Measurements from ENCODE around the gene MRAS.

Gene MRAS

DNA sequence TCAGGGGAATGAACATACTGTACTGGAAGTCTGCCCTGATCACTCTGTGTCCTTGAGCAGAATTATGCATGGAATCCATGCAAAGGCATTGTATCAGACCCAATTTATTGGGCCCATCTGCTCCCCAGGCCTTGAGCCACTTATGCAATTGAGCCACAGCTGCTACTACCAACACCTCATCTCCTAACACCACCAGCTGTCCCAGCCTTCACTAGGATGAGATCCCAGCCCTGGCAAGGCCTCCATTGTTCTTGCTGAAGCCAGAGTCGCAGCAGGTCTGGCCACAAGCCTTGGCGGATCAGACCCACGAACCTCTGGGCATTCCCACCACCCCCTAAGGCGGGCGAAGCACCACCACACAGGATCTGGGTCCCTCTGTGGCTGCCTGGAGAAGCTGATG is 9.6 kb upstream of the MRAS start:
- in situ Hi-C loops (cut with MboI; ENCODE audit: low sequenced_read_pairs), result no loop called here

GRCh38 chr3:138340511-138340910 is 7.9 kb upstream of the MRAS start:
- in situ Hi-C loops (cut with MboI; ENCODE audit: low sequenced_read_pairs), result no loop called here

- in situ Hi-C loops (cut with MboI; ENCODE audit: low sequenced_read_pairs), result no loop called here
Observed at GRCh38 chr3:138344754-138345153, 3.6 kb upstream of the MRAS start.

DNA sequence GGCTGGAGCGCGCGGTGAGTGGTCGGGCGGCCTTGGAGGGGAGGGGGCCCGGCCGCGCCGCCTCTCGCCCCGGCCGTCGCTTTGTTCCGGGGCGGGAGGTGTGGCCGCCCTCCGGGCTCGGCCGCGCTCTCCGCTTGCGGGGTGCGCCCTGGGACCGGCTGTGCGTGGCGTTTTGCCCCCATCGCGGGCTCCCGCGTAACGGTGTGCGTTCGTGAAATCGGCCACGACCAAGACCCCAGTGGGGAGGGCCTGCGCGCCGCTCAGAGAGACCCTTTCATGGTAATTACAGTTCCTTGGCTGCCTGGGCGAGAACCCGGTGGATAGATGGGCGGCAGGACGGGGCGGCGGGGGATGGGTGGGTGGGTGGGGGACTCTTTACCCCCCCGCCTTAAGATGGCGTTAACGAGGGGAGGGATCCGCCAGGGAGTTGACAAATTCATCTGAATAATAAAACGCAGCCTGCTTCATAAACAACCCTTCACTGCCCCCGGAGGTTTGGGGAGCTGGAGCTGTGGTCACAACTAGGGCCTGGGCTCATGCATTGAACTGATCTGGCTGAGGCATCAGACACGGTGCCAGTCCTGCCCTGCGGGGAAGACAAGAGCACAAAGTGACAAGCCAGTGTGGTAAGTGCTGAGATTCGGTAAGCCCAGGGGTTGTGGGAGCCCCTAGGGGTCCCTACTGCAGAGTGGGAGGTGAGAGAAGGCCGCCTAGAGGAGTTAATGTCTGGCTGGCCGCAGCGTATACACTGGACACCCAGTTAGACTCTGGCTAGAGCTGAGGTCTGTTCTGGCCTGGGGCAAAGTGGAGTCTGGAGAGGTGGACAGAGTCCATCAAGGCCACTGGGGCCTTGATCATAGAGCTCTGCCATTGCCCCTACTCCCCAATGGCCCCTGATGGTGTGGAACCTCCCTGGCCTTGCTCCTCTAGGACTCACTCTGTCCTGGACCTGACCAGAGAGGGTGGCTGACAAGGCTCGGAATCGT is 668 bp downstream of the MRAS start:
- in situ Hi-C loops (cut with MboI; ENCODE audit: low sequenced_read_pairs), result no loop called here

DNA sequence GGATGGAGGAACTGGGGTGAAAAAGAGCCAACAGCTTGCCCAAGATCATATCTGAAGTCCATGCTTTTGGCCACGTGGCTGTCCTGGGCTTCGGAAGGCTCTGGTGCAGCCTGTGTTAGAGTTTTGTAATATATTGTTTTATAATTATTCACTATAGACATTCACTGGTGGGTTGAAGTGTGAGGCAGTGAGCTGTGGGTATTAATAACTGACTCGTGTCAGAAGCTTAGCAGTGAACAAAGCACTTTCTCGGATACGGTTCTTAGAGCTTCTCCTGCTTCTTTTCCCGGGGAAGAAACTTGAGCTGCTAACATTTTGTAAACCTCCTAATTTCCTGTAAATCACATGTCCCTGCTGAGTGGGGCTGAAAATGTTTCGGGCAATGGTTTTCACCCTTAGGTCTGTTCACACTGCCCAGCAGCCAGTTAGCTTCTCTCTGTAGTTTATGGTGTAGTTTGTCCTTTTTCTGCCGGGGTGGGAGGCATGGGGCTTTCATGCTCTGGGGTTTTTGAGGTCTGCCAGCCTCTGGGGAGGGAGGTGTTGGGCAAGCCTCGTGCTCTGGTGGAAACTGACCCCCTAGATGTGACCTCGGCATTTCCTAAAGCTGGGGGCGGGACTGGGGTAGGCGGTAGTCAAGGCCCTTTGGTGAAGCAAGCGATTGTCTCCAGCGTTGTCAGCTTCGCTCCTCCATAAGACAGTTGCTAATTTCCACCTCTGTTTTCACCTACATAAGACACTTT is 1.7 kb downstream of the MRAS start:
- in situ Hi-C loops (cut with MboI; ENCODE audit: low sequenced_read_pairs), result no loop called here

DNA sequence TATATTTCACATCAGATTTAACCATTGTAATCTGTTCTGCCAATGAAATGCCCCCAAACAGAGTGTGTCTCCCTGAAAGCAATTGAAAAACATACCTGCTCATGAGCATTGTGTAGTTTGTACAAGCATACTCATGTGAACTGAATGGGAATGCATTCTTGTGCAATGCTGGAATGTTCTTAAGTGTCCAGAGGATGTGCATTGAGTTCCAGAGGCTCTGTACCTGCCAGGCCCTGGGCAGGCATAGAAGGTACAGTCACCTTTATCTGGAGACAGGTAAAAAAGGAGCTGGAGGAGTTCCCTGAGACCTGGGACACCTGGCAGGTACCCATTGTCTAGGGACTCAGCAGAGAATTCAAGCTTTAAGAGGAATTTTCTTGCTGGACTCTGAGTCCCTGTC is 2.8 kb downstream of the MRAS start:
- in situ Hi-C loops (cut with MboI; ENCODE audit: low sequenced_read_pairs), result no loop called here

DNA sequence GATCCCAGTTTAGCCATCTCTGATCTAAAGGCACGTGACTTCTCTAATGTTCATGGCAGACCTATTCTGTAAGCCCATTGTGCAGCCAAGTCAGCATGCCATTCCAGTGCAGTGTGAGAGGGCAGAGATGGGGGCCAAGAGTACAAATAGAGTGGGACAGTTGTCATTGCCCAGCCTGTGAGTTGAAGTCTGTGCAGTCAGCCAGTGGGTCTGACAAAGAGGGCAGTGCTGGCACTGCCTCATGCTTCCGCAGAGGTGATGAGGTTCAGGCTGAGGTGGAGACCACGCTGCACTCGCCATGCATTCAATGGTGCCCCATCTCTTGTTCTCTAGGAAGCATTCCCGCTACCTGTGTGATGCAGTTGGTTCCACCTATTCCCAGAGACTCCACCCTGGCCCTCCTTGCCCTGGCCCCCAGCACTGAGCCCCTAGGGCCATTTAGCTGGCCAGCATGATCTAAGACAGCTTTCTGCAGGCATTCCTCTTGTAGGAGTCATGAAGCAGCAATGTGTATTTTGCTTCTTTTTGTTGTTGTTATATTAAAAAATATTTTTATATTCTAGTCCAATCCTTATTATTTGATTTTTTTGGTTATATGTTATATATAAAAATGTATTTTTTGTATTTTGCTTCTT is 3.7 kb downstream of the MRAS start:
- in situ Hi-C loops (cut with MboI; ENCODE audit: low sequenced_read_pairs), result no loop called here

GRCh38 chr3:138354376-138354775 is 6.0 kb downstream of the MRAS start:
- in situ Hi-C loops (cut with MboI; ENCODE audit: low sequenced_read_pairs), result no loop called here

GRCh38 chr3:138355071-138355470 is 6.7 kb downstream of the MRAS start:
- in situ Hi-C loops (cut with MboI; ENCODE audit: low sequenced_read_pairs), result no loop called here

- in situ Hi-C loops (cut with MboI; ENCODE audit: low sequenced_read_pairs), result no loop called here
Observed at GRCh38 chr3:138356730-138357405, 8.5 kb downstream of the MRAS start.

DNA sequence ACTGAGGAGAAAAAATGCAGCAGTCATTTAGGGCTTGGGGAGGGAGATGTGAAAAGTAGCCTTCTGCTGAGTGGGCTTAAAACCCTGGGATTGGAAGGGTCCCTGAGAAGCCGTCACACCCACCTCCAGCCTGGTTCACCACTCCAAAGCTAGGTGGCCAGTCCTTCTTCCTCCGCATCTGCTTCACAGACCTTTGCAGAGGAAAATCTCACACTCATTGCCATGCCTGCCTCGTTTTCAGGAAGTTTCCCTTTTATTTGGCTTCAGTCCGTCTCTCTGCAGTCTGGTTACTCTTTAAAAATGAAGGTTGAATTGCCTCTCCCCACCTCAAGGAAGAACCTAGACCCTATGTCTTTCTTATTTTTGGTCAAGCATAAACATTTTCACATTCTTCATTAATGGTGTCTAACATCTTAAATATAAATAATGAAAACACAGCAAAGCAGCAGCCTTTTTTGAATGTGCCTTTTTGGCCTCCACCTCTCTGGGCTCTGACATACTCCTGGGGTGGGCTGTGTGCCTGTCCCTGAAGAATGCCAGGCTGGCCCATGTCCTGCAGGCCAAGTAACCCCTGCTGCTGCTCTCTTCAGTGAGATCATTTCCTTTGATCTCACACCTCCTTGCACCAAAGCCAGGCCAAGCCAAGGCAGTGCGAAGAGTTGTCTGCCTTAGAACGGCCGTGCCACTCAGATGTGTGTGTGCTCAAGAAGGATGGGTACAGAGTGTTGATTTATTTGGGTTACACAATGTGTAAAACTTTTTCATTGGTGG is 11.0 kb downstream of the MRAS start:
- in situ Hi-C loops (cut with MboI; ENCODE audit: low sequenced_read_pairs), result no loop called here

- in situ Hi-C loops (cut with MboI; ENCODE audit: low sequenced_read_pairs), result no loop called here
Observed at GRCh38 chr3:138359919-138360868, 11.8 kb downstream of the MRAS start.

- in situ Hi-C loops (cut with MboI; ENCODE audit: low sequenced_read_pairs), result no loop called here
Observed at GRCh38 chr3:138360869-138361525, 12.6 kb downstream of the MRAS start.

- in situ Hi-C loops (cut with MboI; ENCODE audit: low sequenced_read_pairs), result no loop called here
Observed at GRCh38 chr3:138361561-138361971, 13.2 kb downstream of the MRAS start.

- in situ Hi-C loops (cut with MboI; ENCODE audit: low sequenced_read_pairs), result no loop called here
Observed at GRCh38 chr3:138362538-138362937, 14.2 kb downstream of the MRAS start.

DNA sequence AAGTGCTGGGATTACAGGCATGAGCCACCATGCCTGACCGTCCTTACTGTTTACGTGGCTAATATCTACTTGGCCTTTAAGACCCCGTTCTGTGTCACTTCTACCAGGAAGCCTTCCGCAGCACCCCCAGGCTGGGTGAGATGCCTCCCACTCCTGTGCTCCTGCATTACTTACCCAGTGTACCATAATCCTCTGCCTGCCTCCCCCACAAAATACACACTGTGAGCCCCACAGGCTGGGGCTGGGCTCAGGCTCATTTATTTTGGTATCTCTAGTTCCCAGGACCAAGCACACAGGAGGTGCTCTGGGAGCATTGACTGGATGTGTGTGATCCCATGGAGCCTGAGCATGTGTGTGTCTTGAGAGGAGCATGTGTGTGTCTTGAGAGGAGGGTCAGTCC is 14.9 kb downstream of the MRAS start:
- in situ Hi-C loops (cut with MboI; ENCODE audit: low sequenced_read_pairs), result no loop called here

DNA sequence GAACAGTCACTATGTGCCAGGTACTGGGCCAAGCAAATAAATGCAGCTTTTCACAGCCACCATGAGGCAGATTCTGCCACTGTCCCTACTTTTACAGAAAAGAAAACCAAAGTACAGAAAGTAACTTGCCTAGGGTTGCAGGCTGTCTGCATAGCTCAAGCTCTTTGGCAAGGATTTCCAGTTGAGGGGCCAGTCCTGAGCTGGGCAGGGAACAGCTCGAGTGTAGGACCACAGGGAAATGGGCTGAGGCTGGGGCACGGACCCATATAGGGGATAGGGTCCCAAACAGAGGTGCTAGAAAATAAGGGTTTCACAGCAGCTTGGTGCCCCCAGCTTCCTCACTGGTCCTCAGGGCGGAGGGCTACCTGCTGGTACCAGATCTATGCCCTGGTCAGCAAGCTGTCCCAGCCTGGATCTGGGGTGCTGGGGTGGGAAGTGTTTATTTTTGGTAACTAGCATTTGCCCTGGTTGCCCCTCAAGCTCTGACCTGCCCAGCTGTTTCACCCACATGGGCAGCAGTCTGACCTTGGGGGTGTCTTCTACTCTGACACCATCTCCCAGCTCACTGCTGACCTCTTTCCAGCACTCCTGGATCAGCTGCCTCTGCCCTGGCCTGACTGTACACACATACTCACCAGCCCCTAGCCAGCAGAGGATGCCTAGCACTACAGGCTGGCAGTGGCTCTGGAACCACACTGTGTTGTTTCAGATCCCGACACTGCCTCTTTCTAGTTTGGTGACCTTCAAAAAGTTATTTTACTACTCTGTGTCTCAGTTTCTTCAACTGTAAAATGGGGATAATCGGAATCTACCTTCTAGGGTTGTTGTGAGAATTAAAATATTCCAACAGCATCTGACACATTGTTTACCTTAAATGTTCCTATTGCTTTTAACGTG is 16.2 kb downstream of the MRAS start:
- in situ Hi-C loops (cut with MboI; ENCODE audit: low sequenced_read_pairs), result no loop called here

- in situ Hi-C loops (cut with MboI; ENCODE audit: low sequenced_read_pairs), result no loop called here
Observed at GRCh38 chr3:138365253-138365555, 16.8 kb downstream of the MRAS start.
